Common myeloid progenitor, CD34-positive (primary cell): Measurements from ENCODE around the gene PDE6B.

Source experiments
- CTCF ChIA-PET: fragments of 350-600 bp; sonication (Branson Sonifier 250); formaldehyde crosslinking; loops from one replicate; lab custom pipeline; 2021; ENCODE audit warnings: antibody characterized with exemption; lab: Charles Lee
- POLR2A ChIA-PET: fragments of 350-600 bp; sonication (Branson Sonifier 250); formaldehyde crosslinking; loops from one replicate; lab custom pipeline; 2021; ENCODE audit warnings: antibody characterized with exemption; lab: Charles Lee
- DNase-seq, 3 donors: peaks; one replicate each; pipeline versions ENCODE4 v3.0.0 to v3.0.0-alpha.2; 2013
- H3K27ac ChIP-seq, 2 experiments: 1 replicate in 1 of 2; 2 replicates in 1 of 2; pipeline ENCODE4 v1.7.0; 2013; ENCODE audit warnings: inconsistent platforms in 2 of 2, low read length in 2 of 2, mild to moderate bottlenecking in 2 of 2, low read depth in 1 of 2, moderate library complexity in 1 of 2; ENCODE audit not compliant: severe bottlenecking in 2 of 2, insufficient read depth in 1 of 2, poor library complexity in 1 of 2
- H3K27me3 ChIP-seq, 5 experiments: replicated peaks in 2 of 5; 1 replicate in 3 of 5; 2 replicates in 2 of 5; pipeline versions ENCODE4 v1.6.1 to v1.7.0; 2013; ENCODE audit warnings: low read length in 4 of 5, mild to moderate bottlenecking in 2 of 5, moderate library complexity in 2 of 5, inconsistent platforms in 1 of 5; ENCODE audit not compliant: insufficient read depth in 5 of 5, control insufficient read depth in 4 of 5
- H3K36me3 ChIP-seq, 4 experiments: 1 replicate in 2 of 4; 2 replicates in 2 of 4; pipeline versions ENCODE4 v1.6.1 to v1.7.0; 2013; ENCODE audit warnings: low read length in 3 of 4, control low read depth in 1 of 4, mild to moderate bottlenecking in 1 of 4; ENCODE audit not compliant: control insufficient read depth in 4 of 4, insufficient read depth in 4 of 4
- H3K4me1 ChIP-seq, 4 experiments: 1 replicate in 3 of 4; 2 replicates in 1 of 4; pipeline versions ENCODE4 v1.6.1 to v1.7.1; 2013; ENCODE audit warnings: low read length in 3 of 4, mild to moderate bottlenecking in 3 of 4, control low read depth in 1 of 4, inconsistent platforms in 1 of 4, moderate library complexity in 1 of 4; ENCODE audit not compliant: control insufficient read depth in 4 of 4, insufficient read depth in 4 of 4; ENCODE audit errors: control extremely low read depth in 1 of 4
- H3K4me3 ChIP-seq, 7 experiments: 1 replicate in 4 of 7; 2 replicates in 3 of 7; pipeline versions ENCODE4 v1.5.1 to v1.7.0; 2013; ENCODE audit warnings: mild to moderate bottlenecking in 7 of 7, low read length in 6 of 7, moderate library complexity in 6 of 7, inconsistent platforms in 2 of 7, low read depth in 2 of 7, control low read depth in 1 of 7; ENCODE audit not compliant: insufficient read depth in 4 of 7, control insufficient read depth in 1 of 7; ENCODE audit errors: extremely low read depth in 1 of 7
- H3K9me3 ChIP-seq, 5 experiments: 1 replicate in 4 of 5; 2 replicates in 1 of 5; pipeline versions ENCODE4 v1.6.1 to v1.7.1; 2013; ENCODE audit warnings: low read length in 4 of 5, mild to moderate bottlenecking in 2 of 5, inconsistent platforms in 1 of 5, low read depth in 1 of 5, moderate library complexity in 1 of 5; ENCODE audit not compliant: control insufficient read depth in 4 of 5, insufficient read depth in 2 of 5; ENCODE audit errors: control extremely low read depth in 1 of 5
- WGBS: methylation state at CpG from one replicate; pipeline ENCODE4 v1.1.5; 2013; ENCODE audit not compliant: insufficient coverage; 5-methylcytosine and 5-hydroxymethylcytosine counted together

PDE6B gene

GRCh38 chr4:650461-650860 lies 25.1 kb downstream of the PDE6B start:
- Histone ChIP-seq H3K4me3 (no peak overlapping the region), H3K36me3 (no peaks in the 10 kb centered on the region), H3K4me1 (no peaks in the 10 kb centered on the region), H3K27ac (no peak overlapping the region), H3K27me3 (peaks cover 0 to 67% (median 6%) of the 10 kb centered on the region in 5 experiments), H3K9me3 (no peaks in the 10 kb centered on the region)
- CTCF ChIA-PET, result no interaction called here
- WGBS, result 95% methylated on average over 16 of the region's 18 CpGs
- POLR2A ChIA-PET, result no interaction called here
- no peak for DNase-seq

GRCh38 chr4:650951-651883 lies 25.8 kb downstream of the PDE6B start:
- H3K9me3 ChIP-seq, result no peaks in the 10 kb centered on the region
- H3K27ac ChIP-seq, result no peak overlapping the region
- H3K36me3 ChIP-seq, result no peaks in the 10 kb centered on the region
- no peak for DNase-seq
- 58% methylated on average over 38 of the region's 49 CpGs for WGBS
- H3K4me3 ChIP-seq, result no peak overlapping the region
- H3K27me3 ChIP-seq, result peaks cover 0 to 69% (median 3%) of the 10 kb centered on the region in 5 experiments
- CTCF ChIA-PET, result no interaction called here
- H3K4me1 ChIP-seq, result no peaks in the 10 kb centered on the region
- POLR2A ChIA-PET, result no interaction called here

- CTCF ChIA-PET, result no interaction called here
- peaks cover 0 to 63% (median under 1%) of the 10 kb centered on the region in 5 experiments for H3K27me3 ChIP-seq
- no peak overlapping the region for H3K27ac ChIP-seq
- no peaks in the 10 kb centered on the region for H3K9me3 ChIP-seq
- no peaks in the 10 kb centered on the region for H3K36me3 ChIP-seq
- POLR2A ChIA-PET, result no interaction called here
- WGBS, result 75% methylated on average over 22 of the region's 24 CpGs
- H3K4me1 ChIP-seq, result no peaks in the 10 kb centered on the region
- DNase-seq, result no peak
- H3K4me3 ChIP-seq, result no peak overlapping the region
Measured at GRCh38 chr4:651884-652642, 26.7 kb downstream of the PDE6B start.

GRCh38 chr4:653080-653821 lies 27.9 kb downstream of the PDE6B start:
- Histone ChIP-seq H3K4me3 (no peak overlapping the region), H3K27me3 (peaks cover 0 to 57% (median 0%) of the 10 kb centered on the region in 5 experiments), H3K4me1 (no peaks in the 10 kb centered on the region), H3K9me3 (no peaks in the 10 kb centered on the region), H3K27ac (no peak overlapping the region), H3K36me3 (no peaks in the 10 kb centered on the region)
- ChIA-PET POLR2A (no interaction called here), CTCF (no interaction called here)
- no peak for DNase-seq
- WGBS, result 91% methylated on average over 35 of the region's 35 CpGs

- Histone ChIP-seq H3K4me3 (no peak overlapping the region), H3K9me3 (no peaks in the 10 kb centered on the region), H3K27me3 (peaks cover 0 to 51% (median 0%) of the 10 kb centered on the region in 5 experiments), H3K27ac (no peak overlapping the region), H3K36me3 (no peaks in the 10 kb centered on the region), H3K4me1 (no peaks in the 10 kb centered on the region)
- WGBS, result 88% methylated on average over 22 of the region's 29 CpGs
- ChIA-PET CTCF (no interaction called here), POLR2A (no interaction called here)
- no peak for DNase-seq
Measured at GRCh38 chr4:653831-654502, 28.6 kb downstream of the PDE6B start.

GRCh38 chr4:654503-654845 lies 29.1 kb downstream of the PDE6B start:
- no peaks in the 10 kb centered on the region for H3K4me1 ChIP-seq
- no peak overlapping the region for H3K4me3 ChIP-seq
- H3K27ac ChIP-seq, result no peak overlapping the region
- ChIA-PET POLR2A (no interaction called here), CTCF (no interaction called here)
- H3K27me3 ChIP-seq, result peaks cover 0 to 50% (median 0%) of the 10 kb centered on the region in 5 experiments
- 94% methylated on average over 14 of the region's 17 CpGs for WGBS
- H3K9me3 ChIP-seq, result no peaks in the 10 kb centered on the region
- no peak for DNase-seq
- H3K36me3 ChIP-seq, result peaks cover 0 to 2% (median 0%) of the 10 kb centered on the region in 4 experiments
